B cell (primary cell): ENCODE data around the gene MAP2K3.

Experiments used
- EZH2 ChIP-seq: IDR thresholded peaks from 2 replicates; pipeline ENCODE4 v1.6.1; 2012; ENCODE audit warnings: borderline replicate concordance, low read depth, mild to moderate bottlenecking, moderate library complexity, low read length; ENCODE audit not compliant: insufficient read depth, poor library complexity, severe bottlenecking
- TF ChIP-seq, protein P1 (sequence below): fragments of 200-600 bp; IDR thresholded peaks from one replicate; pipeline ENCODE4 v1.8.0; 2022; ENCODE audit warnings: antibody characterized with exemption, mild to moderate bottlenecking

DNA sequence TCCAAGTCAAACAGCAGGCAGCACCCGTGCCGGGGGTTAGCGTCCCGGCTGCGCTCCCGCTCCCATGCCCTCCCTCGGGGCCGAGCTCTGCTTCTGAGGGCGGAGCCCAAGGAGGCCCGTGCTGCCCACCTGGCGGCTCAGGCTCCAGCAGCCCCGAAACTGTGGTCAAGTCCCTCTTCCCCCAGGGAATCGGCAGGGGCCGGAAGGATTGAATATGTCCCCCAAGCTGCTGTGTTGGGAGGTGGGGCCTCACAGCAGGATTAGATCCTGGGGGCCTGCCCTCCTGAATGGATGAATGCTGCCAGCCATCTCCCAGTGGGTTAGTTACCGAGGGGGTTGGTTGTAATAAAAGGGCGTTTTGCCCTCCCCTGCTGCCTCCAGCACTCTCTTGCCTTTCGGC, 33.9 kb downstream of the MAP2K3 start:
- TF ChIP-seq, protein P1, sequence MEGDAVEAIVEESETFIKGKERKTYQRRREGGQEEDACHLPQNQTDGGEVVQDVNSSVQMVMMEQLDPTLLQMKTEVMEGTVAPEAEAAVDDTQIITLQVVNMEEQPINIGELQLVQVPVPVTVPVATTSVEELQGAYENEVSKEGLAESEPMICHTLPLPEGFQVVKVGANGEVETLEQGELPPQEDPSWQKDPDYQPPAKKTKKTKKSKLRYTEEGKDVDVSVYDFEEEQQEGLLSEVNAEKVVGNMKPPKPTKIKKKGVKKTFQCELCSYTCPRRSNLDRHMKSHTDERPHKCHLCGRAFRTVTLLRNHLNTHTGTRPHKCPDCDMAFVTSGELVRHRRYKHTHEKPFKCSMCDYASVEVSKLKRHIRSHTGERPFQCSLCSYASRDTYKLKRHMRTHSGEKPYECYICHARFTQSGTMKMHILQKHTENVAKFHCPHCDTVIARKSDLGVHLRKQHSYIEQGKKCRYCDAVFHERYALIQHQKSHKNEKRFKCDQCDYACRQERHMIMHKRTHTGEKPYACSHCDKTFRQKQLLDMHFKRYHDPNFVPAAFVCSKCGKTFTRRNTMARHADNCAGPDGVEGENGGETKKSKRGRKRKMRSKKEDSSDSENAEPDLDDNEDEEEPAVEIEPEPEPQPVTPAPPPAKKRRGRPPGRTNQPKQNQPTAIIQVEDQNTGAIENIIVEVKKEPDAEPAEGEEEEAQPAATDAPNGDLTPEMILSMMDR: no peak
- TF ChIP-seq EZH2: no peak
